ENCODE results near the gene BCO2.

BCO2 gene

DNA sequence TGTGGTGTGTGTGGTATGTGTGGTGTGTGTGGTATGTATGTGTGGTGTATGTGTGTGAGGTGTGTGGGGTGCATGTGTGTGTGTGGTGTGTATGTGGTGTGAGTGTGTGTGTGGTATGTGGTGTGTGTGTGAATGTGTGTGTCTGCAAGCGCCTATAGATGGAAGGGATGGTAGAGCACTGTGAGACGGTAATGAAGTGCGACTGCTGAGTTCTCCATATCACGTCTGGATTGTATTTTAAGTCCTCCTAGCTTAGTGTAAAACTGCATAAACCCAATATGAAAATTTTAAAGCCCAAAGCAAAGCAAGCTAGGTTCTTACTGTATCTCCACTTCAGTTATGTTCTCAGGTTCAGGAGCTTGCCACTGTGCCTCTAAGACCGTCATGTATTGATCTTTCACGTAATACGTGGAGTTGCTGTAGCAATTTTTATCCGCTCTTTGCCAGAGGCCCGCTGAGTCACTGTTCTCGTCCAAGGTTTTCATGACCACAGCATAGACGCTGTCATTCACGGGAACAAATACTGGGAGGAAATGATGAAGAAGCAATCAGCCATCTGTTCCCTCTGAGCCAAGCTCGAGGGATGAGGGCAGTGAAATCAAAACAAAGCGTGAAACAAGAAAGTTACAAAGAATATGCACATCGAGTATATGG, 79.9 kb downstream of the BCO2 start:
- DNase-seq = no peak

DNA sequence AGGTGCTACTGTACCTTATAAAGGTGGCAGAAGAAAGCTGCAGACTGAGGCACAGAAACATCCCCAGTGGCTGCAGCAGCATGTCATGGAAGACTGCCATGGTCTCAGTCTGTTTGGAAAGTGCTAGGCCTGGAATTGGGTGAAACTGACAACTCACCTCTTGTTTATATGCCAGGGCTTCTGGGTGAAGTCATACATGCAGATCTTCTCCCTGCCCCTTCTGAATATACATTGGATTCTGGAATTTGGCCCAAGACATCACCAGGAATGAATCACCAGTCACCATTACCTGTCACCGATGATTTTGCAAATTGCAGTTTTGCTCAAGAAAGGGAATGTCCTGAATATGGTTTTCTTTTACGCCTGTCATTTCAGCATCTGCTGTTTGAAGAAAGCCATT, 85.2 kb downstream of the BCO2 start, which contains the start of gene PLET1:
PLET1 (minus strand) TSS at position 371 of the 400 bp plus-strand sequence; CDS start at position 100, 271 bp downstream.
- no peak for DNase-seq

DNA sequence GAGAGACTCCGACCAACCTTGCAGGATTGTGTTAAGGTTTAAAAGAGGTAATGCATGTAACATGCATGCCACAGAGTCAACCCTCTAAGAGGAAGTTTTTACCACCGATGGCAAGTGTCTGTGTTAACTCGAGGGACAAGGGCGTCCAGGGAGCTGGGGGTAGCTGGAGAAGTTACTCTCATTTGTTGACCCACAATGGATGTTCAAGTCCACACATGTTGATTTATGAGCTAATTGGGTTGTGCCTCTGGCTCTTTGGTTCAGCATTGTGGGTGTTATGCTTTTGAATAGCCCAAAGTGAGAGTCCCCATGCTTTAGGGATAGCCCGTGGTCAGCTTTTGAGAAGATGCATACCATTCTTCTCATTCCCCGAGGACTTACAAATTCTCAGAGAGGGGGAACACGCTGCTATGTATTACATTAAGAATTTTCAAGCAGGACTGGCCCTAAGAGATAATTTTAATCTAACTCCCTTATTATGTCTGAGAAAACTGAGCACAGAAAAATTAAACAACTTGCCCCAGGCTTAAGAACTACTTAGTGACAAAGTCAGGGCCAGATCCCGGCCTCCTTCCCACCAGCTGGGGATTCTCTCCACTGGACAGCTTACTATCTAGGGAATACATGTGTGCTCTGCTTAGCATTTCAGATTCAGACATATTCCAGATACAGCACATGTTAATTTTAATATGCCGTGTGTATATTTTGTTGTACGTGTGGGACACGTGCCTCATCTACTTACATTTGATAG, 90.5 kb downstream of the BCO2 start:
- no peak for DNase-seq

DNA sequence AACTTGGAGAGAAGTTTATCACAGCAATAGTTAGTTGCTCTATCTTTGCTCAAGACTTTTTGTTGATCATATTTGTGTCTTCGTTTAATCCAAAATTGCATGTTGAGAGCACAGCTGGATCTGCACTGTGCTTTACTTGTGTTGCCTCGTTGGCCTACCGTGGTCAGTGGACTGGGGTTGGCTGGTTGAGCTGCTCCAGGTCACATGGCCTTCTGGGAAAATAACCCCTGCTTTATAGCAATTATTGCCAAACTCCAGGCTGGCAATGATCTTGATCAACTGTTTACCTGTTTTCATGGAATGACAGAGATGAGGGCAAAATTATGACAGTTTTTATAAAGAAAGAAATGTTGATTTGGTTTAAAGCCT, 91.1 kb downstream of the BCO2 start:
- no peak for DNase-seq

DNA sequence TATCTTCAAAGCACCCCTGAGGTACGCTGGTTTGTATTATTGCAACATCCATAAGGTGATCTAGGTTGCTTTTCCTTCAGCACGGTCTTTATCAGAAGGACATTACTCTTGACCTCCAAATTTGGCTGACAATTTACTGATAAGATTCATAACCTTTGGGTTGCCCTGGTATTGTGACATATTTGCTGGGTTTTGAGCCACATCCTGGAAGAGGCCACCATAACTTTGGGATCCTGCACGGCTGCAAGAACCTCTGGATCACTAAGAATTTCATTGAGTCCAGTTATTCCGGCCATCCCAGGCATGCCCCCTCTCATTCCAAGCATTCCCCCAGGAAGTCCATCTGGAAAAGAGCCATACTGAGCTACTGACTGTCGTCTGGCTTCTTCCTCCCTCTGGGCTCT, 91.9 kb downstream of the BCO2 start:
- DNase-seq = no peak

DNA sequence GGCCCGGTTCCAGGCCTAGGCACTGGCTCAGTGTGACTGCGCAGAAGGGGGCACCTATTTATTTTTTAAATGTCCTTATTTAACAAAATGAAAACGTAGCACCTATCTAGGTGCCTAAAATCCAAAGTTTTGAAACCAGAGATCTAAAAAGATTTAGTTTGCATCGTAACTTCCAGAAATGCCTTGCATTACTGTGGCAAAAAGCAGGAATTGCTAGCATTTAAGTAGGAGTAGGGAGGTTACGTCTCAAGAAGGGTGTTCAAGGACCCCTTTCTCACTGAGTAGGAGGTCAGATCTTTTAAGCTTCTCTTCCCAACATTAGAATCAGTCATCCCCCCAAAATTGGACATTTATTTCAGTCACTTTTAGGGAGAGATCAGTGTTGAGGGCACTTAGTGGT, 93.1 kb downstream of the BCO2 start:
- no peak for DNase-seq

All from cortex of kidney (tissue), 1 donor.